Measurements from ENCODE around the gene CCAR1.
"Not testable (repeated sequence)": the region's sequence is repeated elsewhere in the genome, so short reads cannot be mapped to it uniquely, and the experiment has no call there.

The CCAR1 gene

DNA sequence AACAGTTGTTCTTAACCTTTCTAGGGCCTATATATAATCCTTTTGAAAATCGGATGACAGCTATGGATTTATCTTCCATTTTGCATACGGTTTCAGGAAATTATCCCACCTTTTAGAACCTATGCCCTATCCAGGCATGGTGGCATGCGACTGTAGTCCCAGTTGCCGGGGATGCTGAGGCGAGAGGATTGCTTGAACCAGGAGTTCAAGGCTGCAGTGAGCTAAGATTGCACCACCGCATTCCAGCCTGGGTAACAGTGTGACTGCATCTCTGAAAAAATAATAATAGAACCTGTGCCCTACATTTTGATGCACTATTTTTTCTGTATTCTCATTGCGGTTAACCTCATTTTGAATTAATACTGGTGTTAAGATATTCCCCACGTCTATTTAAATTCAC is 11.6 kb downstream of the CCAR1 start:
- DNase-seq (ENCODE audit: extremely low spot score): no peak
- CTCF ChIA-PET: interaction anchor here (1.0 kb wide), 2 partner anchors 27 to 182 kb away, joined by 3 read pairs; no protein-coding TSS in a partner anchor
- TF ChIP-seq, protein P1, sequence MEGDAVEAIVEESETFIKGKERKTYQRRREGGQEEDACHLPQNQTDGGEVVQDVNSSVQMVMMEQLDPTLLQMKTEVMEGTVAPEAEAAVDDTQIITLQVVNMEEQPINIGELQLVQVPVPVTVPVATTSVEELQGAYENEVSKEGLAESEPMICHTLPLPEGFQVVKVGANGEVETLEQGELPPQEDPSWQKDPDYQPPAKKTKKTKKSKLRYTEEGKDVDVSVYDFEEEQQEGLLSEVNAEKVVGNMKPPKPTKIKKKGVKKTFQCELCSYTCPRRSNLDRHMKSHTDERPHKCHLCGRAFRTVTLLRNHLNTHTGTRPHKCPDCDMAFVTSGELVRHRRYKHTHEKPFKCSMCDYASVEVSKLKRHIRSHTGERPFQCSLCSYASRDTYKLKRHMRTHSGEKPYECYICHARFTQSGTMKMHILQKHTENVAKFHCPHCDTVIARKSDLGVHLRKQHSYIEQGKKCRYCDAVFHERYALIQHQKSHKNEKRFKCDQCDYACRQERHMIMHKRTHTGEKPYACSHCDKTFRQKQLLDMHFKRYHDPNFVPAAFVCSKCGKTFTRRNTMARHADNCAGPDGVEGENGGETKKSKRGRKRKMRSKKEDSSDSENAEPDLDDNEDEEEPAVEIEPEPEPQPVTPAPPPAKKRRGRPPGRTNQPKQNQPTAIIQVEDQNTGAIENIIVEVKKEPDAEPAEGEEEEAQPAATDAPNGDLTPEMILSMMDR (IDR thresholded peaks at IDR 0.05; ENCODE audit: control extremely low read depth, extremely low read depth, low read depth, missing control alignments): no peak
- POLR2A ChIA-PET: no interaction called here

DNA sequence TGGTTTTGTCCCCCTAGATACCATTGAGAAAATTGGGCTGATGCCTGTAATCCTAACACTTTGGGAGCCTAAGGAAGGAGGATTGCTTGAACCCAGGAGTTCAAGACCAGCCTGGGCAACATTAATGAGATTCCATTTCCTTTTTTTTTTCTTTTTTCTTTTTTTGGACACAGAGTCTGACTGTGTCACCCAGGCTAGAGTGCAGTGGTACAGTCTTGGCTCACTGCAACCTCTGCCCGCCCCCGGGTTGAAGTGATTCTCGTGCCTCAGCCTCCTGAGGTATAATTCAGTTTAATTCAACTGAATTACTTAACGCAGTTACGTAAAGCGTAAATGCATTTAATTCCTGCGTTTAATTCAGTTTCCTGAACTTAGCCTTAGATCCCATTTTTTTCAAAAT is 13.3 kb downstream of the CCAR1 start:
- no peak for DNase-seq (ENCODE audit: extremely low spot score)
- ChIA-PET CTCF (no interaction called here), POLR2A (interaction anchor here (0.6 kb wide), 1 partner anchor 188 kb away, joined by 6 read pairs; no protein-coding TSS in a partner anchor)
- TF ChIP-seq, protein P1 (IDR thresholded peaks at IDR 0.05; ENCODE audit: control extremely low read depth, extremely low read depth, low read depth, missing control alignments): no peak

DNA sequence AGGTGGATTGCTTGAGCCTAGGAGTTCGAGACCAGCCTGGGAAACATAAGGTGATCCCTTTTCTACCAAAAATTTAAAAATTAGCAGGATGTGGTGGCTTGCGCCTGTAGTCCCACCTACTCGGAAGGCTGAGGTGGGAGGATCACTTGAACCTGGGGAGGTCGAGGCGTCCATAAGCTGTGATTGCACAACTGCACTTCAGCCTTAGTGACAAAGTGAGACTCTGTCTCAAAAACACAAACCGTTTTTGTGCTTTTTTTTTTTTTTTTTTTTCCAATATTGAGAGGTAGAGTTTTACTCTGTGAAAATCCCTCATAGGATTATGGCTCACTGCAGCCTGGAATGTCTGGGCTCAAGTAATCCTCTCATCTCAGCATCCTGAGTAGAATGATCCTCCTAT is 14.1 kb downstream of the CCAR1 start:
- POLR2A ChIA-PET: interaction anchor here (0.6 kb wide), 1 partner anchor 187 kb away, joined by 6 read pairs; no protein-coding TSS in a partner anchor
- CTCF ChIA-PET: no interaction called here
- TF ChIP-seq, protein P1 (IDR thresholded peaks at IDR 0.05; ENCODE audit: control extremely low read depth, extremely low read depth, low read depth, missing control alignments): no peak
- no peak for DNase-seq (ENCODE audit: extremely low spot score)

DNA sequence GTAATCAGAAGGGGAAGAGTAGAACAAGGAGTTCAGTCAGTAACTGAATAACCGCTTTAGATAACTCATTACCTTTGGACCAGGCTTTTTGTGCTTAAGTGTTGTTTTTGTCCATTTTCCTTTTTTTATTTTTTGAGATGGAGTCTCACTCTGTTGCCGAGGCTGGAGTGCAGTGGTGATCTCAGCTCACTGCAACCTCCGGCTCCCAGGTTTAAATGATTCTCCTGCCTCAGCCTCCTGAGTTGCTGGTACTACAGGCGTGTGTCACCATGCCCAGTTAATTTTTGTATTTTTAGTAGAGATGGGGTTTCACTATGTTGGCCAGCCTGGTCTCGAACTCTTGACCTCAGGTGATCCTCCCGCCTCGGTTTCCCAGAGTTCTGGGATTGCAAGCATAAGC is 14.7 kb downstream of the CCAR1 start:
- DNase-seq (ENCODE audit: extremely low spot score); CTCF ChIA-PET; POLR2A ChIA-PET: not testable (repeated sequence)

DNA sequence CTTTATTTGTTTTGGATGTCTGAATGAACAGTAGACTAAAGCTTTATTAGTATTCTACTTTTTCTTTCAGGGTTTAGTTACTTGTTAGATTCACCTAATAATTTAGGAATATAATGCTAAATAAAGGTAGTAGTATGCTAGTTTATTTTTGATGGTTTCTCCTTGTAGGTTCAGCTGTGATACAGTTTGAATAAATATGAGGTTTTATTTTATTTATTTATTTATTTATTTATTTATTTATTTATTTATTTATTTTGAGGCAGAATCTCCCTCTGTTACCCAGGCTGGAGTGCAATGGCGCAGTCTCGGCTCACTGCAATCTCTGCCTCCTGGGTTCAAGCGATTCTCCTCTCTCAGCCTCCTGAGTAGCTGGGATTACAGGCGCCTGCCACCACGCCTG is 19.6 kb downstream of the CCAR1 start:
- CTCF ChIA-PET: interaction anchor here (1.2 kb wide), 1 partner anchor 12 kb away, joined by 3 read pairs; no protein-coding TSS in a partner anchor
- DNase-seq (ENCODE audit: extremely low spot score); POLR2A ChIA-PET: not testable (repeated sequence)

DNA sequence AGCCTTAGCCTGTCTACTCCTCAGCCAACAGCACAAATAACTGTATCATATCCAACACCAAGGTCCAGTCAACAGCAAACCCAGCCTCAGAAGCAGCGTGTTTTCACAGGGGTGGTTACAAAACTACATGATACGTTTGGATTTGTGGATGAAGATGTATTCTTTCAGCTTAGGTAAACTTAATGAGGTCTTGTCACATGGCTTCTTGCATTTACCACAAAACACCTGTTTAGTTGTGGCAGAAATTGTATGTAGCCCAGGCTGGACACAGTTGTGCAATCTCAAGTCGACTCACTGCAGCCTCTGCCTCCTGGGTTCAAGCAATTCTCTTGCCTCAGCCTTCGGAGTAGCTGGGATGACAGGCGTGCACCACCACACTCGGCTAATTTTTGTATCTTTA is 21.4 kb downstream of the CCAR1 start:
- ChIA-PET CTCF (interaction anchor here (0.9 to 1.1 kb wide), 3 partner anchors 11 to 22 kb away, joined by 3 to 4 read pairs (median 3); no protein-coding TSS in a partner anchor), POLR2A (no interaction called here)
- TF ChIP-seq, protein P1 (IDR thresholded peaks at IDR 0.05; ENCODE audit: control extremely low read depth, extremely low read depth, low read depth, missing control alignments): no peak
- DNase-seq (ENCODE audit: extremely low spot score): no peak

DNA sequence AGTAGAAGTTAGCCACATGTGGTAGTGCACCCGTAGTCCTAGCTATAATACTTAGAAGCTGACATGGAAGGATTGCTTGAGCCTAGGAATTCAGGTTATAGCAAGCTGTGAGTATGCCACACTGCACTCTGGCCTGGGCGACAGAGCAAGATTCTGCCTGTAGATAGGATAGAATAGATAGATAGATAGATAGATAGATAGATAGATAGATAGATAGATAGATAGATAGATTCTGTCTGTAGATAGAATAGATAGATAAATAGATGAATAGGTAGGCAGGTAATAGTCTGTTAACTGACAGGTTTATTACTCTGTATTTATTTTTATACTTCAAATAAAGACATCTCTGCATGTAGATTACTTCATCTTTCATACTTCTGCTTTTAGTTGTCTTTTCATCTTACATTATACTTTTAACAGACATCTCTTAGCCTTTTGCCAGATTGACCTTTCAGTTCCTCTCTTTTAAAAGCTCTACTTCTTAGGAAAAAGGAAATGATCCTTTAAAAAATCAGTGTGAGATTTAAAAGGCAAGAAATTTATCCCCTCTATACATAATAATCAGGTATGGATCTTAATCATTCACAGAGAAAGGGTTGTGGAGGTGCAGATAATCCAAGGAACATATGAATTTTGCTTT is 31.8 kb downstream of the CCAR1 start:
- TF ChIP-seq, protein P1 (IDR thresholded peaks at IDR 0.05; ENCODE audit: control extremely low read depth, extremely low read depth, low read depth, missing control alignments): no peak
- ChIA-PET CTCF (interaction anchor here (0.8 to 2.2 kb wide), 5 partner anchors 10 to 25 kb away, joined by 3 to 7 read pairs (median 3); no protein-coding TSS in a partner anchor), POLR2A (no interaction called here)
- DNase-seq (ENCODE audit: extremely low spot score): no peak
